Measurements from ENCODE around the gene SLC7A8.

DNA sequence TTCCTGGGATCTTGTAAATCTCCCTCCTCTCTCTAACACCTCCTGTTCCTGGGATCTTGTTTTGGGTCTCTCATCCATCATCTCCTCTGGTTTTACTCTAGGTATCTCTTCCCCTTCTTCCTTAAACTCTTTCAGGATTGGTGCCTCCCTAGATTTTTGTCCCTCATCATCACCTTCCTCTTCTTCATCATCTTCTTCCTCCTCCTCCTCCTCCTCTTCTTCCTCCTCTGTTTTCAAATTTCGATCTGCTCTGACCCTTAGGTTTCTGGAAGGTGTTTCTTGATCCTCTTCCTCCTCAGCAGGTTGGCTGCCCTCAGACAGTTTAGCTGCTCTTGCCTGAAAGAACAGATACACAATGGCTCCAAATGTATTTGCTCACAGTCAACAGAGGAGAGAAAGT, 103.0 kb downstream of the SLC7A8 start:
- TF ChIP-seq, protein P1, sequence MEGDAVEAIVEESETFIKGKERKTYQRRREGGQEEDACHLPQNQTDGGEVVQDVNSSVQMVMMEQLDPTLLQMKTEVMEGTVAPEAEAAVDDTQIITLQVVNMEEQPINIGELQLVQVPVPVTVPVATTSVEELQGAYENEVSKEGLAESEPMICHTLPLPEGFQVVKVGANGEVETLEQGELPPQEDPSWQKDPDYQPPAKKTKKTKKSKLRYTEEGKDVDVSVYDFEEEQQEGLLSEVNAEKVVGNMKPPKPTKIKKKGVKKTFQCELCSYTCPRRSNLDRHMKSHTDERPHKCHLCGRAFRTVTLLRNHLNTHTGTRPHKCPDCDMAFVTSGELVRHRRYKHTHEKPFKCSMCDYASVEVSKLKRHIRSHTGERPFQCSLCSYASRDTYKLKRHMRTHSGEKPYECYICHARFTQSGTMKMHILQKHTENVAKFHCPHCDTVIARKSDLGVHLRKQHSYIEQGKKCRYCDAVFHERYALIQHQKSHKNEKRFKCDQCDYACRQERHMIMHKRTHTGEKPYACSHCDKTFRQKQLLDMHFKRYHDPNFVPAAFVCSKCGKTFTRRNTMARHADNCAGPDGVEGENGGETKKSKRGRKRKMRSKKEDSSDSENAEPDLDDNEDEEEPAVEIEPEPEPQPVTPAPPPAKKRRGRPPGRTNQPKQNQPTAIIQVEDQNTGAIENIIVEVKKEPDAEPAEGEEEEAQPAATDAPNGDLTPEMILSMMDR (IDR thresholded peaks at IDR 0.05) = no peak
- no peak for TF ChIP-seq POLR2A (IDR thresholded peaks at IDR 0.05)

All from testis (tissue), 2 donors.